HG03060 (cell line): ENCODE data around the gene SLC28A3.

Experiments
- ATAC-seq: cut with Tn5 transposase; IDR thresholded peaks from one replicate; pipeline ENCODE4 v1.9.1; 2021; ENCODE audit warnings: low read depth, moderate number of reproducible peaks; ENCODE audit not compliant: unreplicated experiment

SLC28A3 gene

DNA sequence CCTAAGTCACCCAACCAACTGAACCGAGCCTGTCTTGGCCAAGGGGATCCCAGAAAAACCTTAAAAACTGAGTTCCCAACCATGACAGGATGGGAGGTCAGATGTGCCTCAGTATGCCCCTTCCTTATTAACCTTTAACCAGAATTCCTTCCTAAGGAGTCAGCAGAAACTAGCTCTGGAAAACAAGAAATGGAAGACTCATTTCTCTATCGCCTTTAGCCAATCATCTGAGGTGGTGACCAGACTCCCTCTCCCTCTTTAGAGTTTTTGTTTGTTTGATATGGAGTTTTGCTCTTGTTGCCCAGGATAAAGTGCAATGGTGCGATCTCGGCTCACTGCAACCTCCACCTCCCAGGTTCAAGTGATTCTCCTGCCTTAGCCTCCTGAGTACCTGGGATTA is 37.5 kb downstream of the SLC28A3 start:
- no peak for ATAC-seq

DNA sequence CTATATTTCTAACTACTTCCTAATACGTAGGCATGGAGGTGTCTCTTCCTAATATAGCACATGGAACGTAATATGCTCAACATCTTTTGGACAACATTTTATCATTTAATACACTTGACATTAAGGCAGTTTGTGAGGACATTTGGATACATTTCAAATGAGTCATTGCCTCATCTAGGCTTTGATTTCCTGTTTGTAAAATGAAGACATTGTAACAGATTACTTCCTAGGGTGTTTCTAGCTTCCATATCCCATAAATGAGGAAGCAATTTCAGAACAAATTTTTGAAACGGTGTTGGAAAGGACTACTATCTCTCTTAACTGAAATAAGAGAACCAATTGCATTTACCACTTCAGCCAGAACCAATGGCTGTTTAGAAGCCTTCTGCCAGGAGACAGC is 38.7 kb downstream of the SLC28A3 start:
- no peak for ATAC-seq

DNA sequence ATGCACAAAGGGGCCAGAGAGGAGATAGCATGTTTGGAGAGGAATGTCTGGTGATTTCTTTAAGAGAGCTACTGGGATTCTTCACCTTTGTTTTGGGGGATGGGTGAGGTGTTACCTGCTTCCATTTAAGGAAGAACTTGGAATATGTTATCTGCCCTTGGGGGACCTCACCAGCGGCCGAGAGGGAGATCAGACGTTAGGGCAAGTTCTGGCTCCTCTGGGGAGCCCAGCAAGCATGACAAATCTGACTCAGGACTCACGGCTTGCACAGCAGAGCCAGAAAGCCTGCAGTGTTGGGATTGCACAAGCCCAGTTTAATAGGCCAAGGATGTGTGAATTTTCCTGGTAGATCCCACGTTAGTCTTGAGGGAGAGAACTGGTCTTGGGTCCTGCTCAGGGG is 40.3 kb downstream of the SLC28A3 start:
- no peak for ATAC-seq

DNA sequence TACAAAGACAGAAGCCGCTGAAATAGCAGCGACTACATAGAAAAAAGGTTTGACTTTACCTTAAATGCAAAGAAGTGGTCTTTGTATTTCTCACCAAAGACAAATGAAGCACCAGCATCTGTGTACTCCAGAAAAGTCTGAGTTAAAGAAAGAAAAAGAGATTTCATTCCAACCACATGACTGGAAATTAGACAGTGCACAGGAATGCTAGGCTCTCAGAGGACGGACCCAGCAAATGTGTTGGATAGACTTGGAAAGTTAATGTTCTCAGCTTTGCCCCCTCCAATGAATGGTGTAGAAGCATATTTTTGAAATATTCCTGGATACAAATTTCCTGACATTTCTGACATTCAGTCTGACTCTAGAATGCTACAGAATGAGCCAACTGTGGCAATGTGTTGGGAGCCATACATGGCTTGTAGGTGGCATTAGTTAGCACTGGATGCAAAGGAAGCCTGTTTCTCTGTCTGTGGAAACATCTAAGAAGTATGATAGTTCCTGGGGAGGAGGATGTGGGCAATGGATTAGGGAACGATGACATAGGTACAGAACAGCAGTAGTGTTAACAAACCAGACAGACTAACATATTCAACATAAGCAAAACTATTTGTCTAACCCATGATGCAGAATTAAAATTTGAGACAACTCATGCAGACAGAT is 43.3 kb downstream of the SLC28A3 start:
- ATAC-seq = no peak

DNA sequence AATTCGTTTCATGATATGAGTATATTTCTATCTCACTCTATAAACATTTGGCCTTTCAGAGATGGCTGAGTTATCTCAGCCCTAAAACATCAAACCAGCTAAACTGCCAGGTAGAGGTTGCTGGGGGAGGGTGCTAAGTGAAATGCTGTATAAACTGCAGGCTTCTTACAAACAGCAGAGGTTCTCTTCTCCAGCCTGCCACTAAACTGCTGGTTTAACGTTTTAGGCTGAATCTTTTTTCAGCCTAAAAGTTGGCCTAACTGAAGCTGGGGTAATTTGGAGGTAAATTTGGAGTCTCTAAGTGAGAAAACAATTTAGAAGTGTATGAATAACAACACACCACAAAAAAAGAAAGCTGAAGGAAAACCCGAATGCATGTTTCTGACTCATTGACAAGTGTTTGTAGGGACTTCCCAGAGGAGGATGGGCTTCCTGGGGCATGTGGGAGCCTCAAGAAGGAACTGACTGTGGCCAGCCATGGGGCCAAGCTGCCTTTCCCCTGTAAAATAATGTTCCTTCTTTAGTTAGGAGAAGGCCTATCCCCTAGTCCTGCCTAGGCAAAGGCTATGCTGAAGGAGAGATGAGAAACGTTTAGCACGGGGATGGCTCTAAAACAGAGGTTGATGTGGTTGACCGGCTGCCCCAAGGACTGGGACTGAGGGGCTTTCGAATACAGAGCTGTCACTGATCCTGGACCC is 44.3 kb downstream of the SLC28A3 start:
- no peak for ATAC-seq

DNA sequence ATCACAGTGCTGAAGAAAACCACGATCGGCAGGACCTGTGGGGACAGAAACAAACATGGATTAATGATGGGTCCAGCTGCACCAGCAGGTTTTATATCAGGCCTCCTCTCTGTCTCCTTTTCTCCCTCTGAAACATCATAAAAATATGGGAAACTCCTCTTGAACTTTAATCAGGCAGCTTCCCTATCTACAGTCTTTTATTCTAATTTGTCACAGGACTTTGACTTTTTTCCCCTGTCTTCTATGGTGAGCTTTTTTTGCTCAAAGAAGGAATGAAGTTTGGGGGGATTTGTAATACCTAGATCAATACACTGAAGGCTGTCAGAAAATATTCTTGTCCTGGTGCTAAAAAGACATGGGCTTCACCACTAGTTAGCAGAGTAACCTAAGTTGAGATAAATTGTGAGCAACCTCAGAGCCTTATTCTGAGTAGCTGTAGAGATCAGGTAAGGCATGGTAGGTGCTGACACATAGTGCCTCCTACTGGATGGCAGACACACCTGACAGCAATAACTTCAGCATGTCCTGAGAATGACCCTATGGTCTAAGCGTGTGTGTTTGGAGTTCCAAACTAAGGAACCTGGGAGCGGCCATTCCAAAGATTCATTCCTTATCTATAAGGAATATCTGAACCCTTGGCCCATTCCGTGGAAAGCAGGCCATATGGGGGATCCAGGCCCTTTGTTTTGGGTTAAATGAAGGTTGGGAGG is 46.2 kb downstream of the SLC28A3 start:
- ATAC-seq = no peak

DNA sequence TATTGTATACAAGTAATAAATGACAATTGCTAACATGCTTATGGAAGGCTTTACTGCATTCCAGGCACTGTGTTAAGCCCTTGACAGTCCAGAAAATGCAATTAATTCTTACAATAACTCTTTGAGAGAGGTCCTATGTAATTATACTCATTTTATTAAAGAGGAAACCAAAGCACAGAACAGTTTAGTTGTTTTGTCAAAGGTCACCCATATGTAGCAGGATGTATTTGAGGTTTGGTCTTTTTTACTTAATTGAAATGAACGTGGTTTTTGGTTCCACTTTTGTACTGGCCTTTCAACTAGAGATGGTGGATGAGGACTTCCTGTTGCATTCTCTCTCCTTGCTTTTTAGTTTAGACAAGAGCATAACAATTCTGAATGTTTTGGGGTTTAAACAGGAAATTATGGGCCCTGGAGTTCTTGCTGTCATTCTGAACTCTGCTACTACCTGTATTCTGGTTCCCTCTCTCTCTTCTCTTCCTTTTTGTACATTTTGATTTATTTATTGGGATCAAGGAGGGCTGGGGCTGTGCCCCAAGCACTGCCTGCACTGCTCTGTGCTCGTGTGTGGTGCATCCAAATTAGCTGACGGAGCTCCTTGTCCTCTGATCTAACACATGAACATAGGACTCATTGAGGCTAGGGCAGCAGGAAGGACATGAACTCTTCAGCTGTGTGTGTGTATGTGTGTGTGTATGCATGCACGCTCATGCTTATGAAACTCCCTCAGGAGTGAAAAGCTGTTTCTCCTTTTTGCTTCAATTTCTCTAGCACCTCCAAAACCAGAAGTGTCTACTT is 47.4 kb downstream of the SLC28A3 start:
- ATAC-seq = no peak

DNA sequence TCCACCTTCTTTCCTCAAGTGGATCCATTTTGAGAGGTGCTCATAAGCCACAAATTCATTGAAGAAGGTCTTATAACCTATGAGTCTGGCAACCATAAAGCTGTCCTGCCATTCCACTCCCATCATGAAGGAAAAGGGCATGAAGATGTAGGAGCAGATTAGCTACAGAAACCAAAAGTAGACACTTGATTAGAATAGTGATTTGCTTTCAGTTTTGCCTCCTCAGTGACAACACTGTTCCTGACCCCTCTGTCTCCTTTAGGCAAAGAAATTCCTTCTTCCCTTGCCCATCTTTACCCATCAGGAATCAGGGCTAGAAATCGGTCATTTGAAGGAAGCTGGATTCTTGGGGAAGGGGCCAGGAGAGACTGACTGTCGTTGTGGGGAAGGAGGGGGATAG is 55.2 kb downstream of the SLC28A3 start:
- no peak for ATAC-seq

DNA sequence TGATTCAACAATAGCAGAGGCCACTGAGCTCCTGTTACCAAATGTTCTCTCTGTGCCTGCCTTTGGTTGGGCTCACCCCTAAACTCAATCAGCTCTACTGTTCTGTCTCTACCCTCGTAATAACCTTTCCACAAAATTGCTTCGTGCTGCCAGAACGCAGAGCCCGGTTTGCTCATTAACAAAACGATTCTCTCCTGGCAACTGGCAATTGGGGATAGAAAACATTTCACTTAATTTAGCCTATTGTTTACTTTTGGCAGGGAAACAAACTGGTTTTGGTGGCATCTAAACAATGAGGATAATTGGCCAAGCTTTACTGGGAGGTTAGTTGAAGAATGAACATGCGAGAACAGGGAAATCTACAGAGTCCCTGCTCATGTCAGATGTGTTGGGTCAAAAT is 56.6 kb downstream of the SLC28A3 start:
- no peak for ATAC-seq

DNA sequence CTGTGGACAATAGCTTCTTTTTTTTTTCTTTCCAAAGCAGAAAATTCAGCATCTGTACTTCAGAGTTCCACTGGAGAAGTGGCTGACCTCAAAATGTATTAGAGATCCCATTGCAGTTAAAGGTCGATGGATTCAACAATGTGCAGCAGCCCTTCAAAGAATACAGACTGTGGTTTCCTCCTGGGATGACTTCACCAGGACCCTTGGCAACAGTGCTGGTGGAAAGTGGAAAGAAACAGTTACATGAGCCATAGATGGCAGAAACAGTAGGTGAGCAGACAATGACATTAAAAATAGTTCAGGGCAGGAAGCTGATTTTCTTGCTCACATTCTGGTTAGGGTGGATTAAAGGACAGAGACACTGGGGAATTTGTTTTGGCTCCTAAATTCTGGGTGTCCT is 62.4 kb downstream of the SLC28A3 start:
- ATAC-seq = no peak

DNA sequence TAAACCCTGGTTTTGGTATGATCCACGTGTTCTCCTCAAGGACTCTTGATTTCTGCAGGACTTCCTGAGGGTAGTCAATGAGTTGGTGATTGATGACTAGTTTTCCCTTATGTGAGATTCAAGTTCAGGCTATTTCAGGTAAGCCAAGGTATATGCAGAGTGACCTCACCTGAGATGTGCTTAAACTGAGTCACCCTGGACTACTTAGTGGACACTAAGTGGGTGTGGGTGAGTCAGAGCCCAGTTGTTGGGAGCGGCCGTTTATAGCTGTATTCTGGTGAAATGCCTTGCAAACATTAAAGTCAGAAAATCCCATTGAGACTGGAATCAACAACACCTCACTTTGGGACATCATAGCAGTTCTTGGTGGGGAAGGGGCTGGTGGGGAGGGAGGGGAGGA is 62.9 kb downstream of the SLC28A3 start:
- ATAC-seq = no peak

DNA sequence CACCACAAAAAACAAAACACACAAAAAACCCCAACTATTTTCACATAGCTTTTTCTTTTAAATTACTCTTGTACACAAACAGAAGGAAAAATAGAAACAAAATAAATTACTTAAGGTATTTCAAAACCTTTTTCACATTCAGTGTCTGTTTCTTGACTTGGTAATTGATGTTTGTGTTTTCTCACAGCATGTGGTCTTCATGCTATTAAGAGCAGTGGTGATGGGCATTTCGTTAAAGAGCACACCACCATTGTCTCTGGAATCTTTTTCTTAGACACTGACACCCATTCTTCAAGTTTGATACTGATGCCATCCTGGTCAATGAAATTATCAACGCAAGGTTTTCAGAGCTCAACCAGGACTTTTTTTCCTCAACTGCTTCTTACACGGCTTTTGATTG is 63.8 kb downstream of the SLC28A3 start:
- no peak for ATAC-seq

DNA sequence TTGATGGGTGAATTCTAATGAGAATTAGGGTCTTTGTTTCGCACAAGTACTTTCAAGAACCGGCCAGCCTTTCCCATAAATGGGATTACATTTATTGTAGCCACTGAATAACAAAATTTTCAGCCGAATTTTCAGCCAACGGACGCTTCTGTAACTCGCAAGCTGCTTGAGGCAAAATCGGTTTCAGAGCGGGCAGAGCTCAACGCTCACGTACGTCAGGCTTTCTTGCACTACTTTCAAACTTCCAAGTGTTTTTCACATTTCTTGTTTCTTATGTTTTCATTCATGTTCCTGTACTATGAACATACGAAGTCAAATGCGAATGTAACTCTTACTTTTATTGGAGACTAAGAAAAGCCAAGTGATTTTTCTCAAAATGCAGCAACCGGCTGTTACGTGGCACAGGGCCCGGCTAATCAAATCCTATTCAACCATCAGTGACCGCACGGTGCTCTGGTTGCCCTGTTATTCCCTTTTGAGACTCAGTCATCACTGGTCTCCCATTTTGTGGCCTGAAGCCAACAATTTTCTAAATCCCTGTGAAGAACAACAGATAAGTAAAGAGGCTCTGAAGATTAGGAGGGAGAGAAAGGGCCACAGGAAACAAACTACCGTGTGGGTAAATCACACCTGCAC is 68.5 kb downstream of the SLC28A3 start:
- ATAC-seq = no peak

DNA sequence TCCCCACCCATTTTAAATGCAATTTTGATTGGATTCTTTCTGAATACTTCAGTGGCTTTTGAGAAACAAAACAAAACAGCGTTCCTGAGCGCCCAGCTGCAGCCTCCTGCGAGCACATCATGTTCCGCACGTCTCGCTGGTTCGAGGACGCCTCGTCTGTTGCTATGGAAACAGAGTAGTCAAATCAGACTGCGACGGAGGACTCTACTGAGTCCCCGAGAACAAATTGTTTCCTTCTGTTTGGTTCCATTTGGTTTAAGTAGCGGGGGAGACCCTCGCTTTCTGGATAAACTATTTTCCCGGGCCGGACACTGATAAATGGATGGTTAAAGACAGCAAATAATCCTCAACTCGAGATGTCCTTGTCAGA is 69.0 kb downstream of the SLC28A3 start:
- ATAC-seq = no peak

DNA sequence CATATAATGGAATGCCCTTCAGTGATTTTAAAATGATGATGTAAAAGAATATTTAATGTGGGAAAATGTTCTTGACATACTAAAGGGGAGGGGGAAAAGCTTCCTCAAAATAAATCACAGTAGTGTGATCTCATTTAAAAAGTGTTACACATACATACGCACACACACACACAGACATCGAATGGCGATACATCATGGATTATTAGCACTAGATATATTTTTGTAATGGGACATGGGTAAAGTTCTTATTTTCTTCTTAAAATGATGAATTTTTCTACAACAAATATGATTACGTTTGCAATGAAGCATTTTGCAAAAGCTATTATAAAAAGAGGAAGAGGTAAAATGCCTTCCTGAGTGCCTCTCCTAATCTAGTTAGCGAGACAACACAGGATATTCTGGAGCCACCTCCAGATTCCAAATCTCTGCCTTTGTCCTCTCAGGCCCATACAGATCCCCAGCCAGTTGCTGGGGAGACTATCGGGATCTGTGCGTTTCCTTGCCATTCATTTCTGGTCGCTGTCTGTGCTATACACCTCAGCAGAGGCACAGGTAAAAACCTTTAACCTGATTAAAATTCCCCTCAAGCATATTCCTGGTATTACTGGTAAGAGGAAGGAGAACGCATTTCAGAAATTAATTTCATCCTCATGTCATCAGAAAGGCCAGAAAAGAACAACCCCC is 69.6 kb downstream of the SLC28A3 start:
- no peak for ATAC-seq

DNA sequence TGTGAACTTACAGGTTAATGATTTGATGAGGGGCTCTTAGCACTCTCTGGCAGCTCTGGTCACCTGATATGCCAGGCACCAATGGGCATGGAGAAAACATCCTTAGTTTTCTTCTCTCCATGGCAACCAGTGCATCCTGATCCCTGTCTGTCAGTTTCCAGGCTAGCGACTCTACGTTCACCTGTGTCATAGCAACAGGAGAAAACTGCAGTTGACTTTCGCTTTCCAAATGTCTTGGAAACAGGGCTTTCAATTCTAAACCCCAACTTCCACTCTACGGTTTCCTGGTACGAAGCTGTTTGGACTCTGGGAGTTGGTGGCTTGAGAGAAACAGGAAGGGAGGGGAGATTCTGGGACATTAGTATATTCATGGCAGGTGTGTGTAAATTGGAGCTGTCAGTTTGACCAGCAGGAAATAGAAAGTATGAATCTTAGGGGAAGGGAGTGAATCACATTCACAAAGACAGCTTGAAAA is 74.4 kb downstream of the SLC28A3 start:
- ATAC-seq = no peak

DNA sequence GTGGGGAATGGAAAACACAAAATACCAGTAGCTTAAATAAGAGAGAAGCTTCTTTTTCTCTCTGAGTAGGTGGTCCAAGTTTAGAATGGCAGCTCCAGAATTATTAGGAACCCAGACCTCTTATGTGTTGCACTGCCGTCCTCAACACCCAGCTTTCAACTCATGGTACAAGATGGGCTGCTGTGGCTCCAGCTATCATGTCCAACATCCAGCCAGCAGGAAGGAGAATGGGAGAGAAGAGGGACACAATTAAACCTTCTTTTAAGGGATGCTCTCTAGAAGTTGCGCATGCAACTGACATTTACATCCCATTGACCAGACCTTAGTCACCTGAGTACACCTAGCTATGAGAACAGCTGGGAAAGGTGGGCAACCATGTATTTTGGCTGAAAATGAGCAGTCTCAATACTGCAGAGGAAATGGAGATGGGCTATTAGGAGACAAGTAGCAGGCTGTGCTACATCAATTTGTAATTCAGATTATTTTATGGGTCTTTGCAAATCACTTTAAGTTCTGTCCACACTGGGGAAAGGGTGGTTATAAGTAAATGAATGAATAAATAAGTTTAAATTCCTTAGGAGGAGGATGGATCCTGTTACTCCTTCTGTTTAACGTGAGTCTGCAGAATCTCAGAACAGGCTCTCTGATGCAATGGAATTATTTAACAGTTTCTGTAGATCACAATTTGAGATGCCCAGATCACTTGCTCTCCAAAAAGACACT is 76.1 kb downstream of the SLC28A3 start:
- no peak for ATAC-seq

DNA sequence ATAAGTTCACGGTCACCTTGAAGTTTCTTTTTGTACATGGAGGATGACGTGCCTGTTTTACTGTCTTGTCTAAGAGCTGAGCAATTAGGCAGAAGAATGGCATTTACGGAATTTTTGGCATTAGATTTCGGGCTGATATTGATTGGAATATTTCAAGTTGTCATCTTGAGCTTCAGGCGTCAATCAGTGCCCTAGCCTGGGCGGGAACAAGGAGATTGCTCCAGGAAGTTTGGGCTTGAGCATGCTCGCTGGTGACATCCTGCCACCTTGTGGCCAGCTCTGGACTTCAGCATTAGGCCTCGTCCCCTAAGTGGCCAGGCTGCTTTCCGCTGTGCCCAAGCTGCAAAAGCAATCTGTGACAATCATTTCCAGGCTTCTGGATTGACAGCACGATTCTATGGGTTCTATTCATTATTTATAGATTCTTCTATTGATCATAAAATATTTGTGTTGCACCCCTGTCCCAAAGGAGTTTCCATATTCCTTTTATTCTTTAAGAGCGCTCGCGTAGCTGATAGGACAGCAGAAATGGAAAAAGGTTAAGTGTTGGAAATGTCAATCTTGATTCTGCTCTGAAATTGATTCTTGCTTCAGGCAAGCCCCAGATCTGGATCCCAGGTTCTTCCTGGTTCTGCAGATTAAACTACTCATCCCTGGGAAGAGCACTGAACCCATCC is 79.3 kb downstream of the SLC28A3 start:
- ATAC-seq = no peak

DNA sequence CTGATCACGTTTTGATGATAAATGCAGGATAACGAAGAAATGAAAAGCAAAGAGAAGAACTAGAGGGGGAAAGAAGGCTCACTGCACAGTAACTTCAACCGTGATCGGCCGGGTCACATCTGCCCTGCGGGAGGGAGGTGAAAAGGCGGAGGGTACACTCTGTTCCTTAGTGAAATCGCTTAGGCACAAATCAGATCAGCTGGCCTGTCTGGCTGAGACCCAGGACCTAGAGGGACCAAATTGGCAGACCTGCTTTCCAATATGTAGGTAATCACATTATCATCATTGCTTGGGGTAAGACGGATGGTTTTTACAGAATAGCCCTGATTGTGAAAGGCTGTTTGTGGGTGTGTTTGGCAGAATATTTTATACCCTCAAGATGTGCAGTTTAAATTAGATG is 82.2 kb downstream of the SLC28A3 start:
- no peak for ATAC-seq
